K562 (cell line): ENCODE measurements around the gene PATJ. TPM values are rescaled to one million over a fixed set of nuclear protein-coding genes. Genes with fewer than 3 reads are reported as not detected.

Source experiments
- CEBPZ ChIP-seq: fragments of 150-350 bp; IDR thresholded peaks from 2 replicates; pipeline ENCODE4 v1.6.1; 2014; ENCODE audit warnings: low read depth, mild to moderate bottlenecking, low read length, borderline replicate concordance
- CHD1 ChIP-seq: fragments of 200-600 bp; sonication (generic); IDR thresholded peaks from one replicate; pipeline ENCODE4 v1.6.1; 2012; ENCODE audit warnings: mild to moderate bottlenecking, moderate library complexity, low read length, inconsistent platforms
- E2F3 ChIP-seq: fragments of 250-450 bp; sonication (Bioruptor Pico); IDR thresholded peaks from 2 replicates; pipeline ENCODE4 v1.4.0; 2020; ENCODE audit warnings: mild to moderate bottlenecking
- FOXM1 ChIP-seq, 2 experiments: fragments of 450-650 bp in 1 of 2; sonication (generic) in 1 of 2; formaldehyde crosslinking in 1 of 2; IDR thresholded peaks; 2 replicates each; pipeline versions ENCODE4 v1.6.1 to v1.9.0; 2017 to 2022; ENCODE audit warnings: low read depth in 2 of 2, mild to moderate bottlenecking in 2 of 2, missing genetic modification reagents in 1 of 2, moderate library complexity in 1 of 2
- HMGXB4 ChIP-seq: sonication (generic); formaldehyde crosslinking; IDR thresholded peaks from 2 replicates; pipeline ENCODE4 v1.8.1; 2023; ENCODE audit warnings: mild to moderate bottlenecking, missing genetic modification reagents
- KLF6 ChIP-seq: fragments of 250-450 bp; sonication (Bioruptor Pico); IDR thresholded peaks from 2 replicates; pipeline ENCODE4 v1.4.0; 2020; ENCODE audit warnings: mild to moderate bottlenecking, moderate library complexity, borderline replicate concordance
- NCOR1 ChIP-seq: fragments of 450-650 bp; IDR thresholded peaks from 2 replicates; pipeline ENCODE4 v1.6.1; 2016; ENCODE audit warnings: mild to moderate bottlenecking, moderate library complexity
- PATZ1 ChIP-seq: fragments of 250-450 bp; sonication (Bioruptor Pico); IDR thresholded peaks from 2 replicates; pipeline ENCODE4 v1.5.0; 2020; ENCODE audit warnings: mild to moderate bottlenecking, borderline replicate concordance
- RUNX1 ChIP-seq: sonication (generic); IDR thresholded peaks from 2 replicates; pipeline ENCODE4 v1.6.1; 2016; ENCODE audit warnings: antibody characterized with exemption, low read depth
- SNRNP70 ChIP-seq: fragments of 200-400 bp; formaldehyde crosslinking; optimal IDR thresholded peaks from 2 replicates; pipeline ENCODE3; 2017; ENCODE audit warnings: low read depth, low read length
- STAG1 ChIP-seq: sonication (generic); formaldehyde crosslinking; IDR thresholded peaks from 2 replicates; pipeline ENCODE4 v1.5.0; 2020; ENCODE audit warnings: missing genetic modification reagents, borderline replicate concordance
- STAT6 ChIP-seq: sonication (generic); formaldehyde crosslinking; IDR thresholded peaks from 2 replicates; pipeline ENCODE4 v1.8.1; 2023; ENCODE audit warnings: mild to moderate bottlenecking, missing genetic modification reagents
- XRCC5 ChIP-seq: fragments of 200-400 bp; formaldehyde crosslinking; IDR thresholded peaks from 2 replicates; pipeline ENCODE4 v1.6.1; 2017; ENCODE audit warnings: low read depth, mild to moderate bottlenecking, low read length
- ZNF347 ChIP-seq: fragments of 450-650 bp; formaldehyde crosslinking; IDR thresholded peaks from 2 replicates; pipeline ENCODE4 v1.4.0; 2020; ENCODE audit warnings: low read depth, mild to moderate bottlenecking, moderate library complexity
- ZNF431 ChIP-seq: sonication (generic); formaldehyde crosslinking; IDR thresholded peaks from 2 replicates; pipeline ENCODE4 v1.8.0; 2022; ENCODE audit warnings: mild to moderate bottlenecking, missing genetic modification reagents
- ZNF561 ChIP-seq: fragments of 450-650 bp; formaldehyde crosslinking; conservative IDR thresholded peaks from 2 replicates; pipeline ENCODE4 v1.4.0; 2020; ENCODE audit warnings: mild to moderate bottlenecking, moderate library complexity
- polyA plus RNA-seq, 8 experiments: library from polyadenylated mRNA; depleted of rRNA in 4 of 8; stranded (reverse) in 5 of 8; unstranded in 3 of 8; fragments of >200 nt; fragmentation: Nextera tagmentation in 2 of 8; fragmentation: Illumina TruSeq in 1 of 8; extraction: Ambion mirVana in 2 of 8; extraction: Trizol in 1 of 8; gene quantifications; 2 replicates each; pipeline versions ENCODE4 v1.2.1 to v1.2.3, GENCODE V29; 2011 to 2014; ENCODE audit warnings: inconsistent platforms in 1 of 8, missing spikeins in 1 of 8
- total RNA-seq, 7 experiments: library from RNA; depleted of rRNA in 6 of 7; stranded (reverse); fragments of >200 nt in 6 of 7; fragmentation: Illumina TruSeq in 2 of 7; extraction: Trizol in 2 of 7; gene quantifications; 2 replicates each; pipeline versions ENCODE4 v1.2.1 to v1.2.3, GENCODE V29; 2011 to 2021; ENCODE audit warnings: low replicate concordance in 1 of 7

PATJ gene
- total and polyA plus RNA-seq, 9 of the 15 experiments (the other 6 are each of a cell fraction or from before 2014, with no cell fraction given), result 0.22 TPM; not detected in 8

GRCh38 chr1:61708953-61709907, 33.0 kb upstream of the PATJ start (continued):
- TF ChIP-seq PATZ1 (CRISPR knock-in tag) (no peak), ZNF431 (CRISPR knock-in tag) (no peak), RUNX1 (no peak), HMGXB4 (CRISPR knock-in tag) (no peak), STAG1 (CRISPR knock-in tag) (no peak), ZNF561 (CRISPR knock-in tag) (no peak), CHD1 (no peak), XRCC5 (no peak), CEBPZ (no peak), STAT6 (CRISPR knock-in tag) (no peak), NCOR1 (peak; percentile 48), KLF6 (CRISPR knock-in tag) (no peak), ZNF347 (CRISPR knock-in tag) (no peak), FOXM1 (IDR thresholded peaks at IDR 0.05; ENCODE audit: low read depth) (no peak), FOXM1 (CRISPR knock-in tag; IDR thresholded peaks at IDR 0.05; ENCODE audit: low read depth) (no peak), E2F3 (CRISPR knock-in tag) (no peak), SNRNP70 (no peak)
